Hepatocyte (in vitro differentiated cells): Measurements from ENCODE around the gene ZFP92. TPM values are rescaled to one million over a fixed set of nuclear protein-coding genes. Genes with fewer than 3 reads are reported as not detected.

Experiments used
- DNase-seq: peaks from one replicate; pipeline ENCODE4 v3.0.0-alpha.2; 2016; ENCODE audit warnings: low spot score
- H2AFZ ChIP-seq: fragments of 200-600 bp; sonication (generic); 2 replicates; pipeline ENCODE4 v1.6.0; 2016; ENCODE audit warnings: antibody characterized with exemption, mild to moderate bottlenecking
- H3K27ac ChIP-seq: fragments of 200-600 bp; sonication (generic); 2 replicates; pipeline ENCODE4 v1.5.1; 2016; ENCODE audit warnings: mild to moderate bottlenecking
- H3K27me3 ChIP-seq: fragments of 200-600 bp; sonication (generic); 2 replicates; pipeline ENCODE4 v1.6.1; 2016
- H3K36me3 ChIP-seq: fragments of 200-600 bp; sonication (generic); replicated peaks from 2 replicates; pipeline ENCODE4 v1.5.1; 2016; ENCODE audit warnings: low read depth; ENCODE audit not compliant: insufficient read depth
- H3K4me1 ChIP-seq: fragments of 200-600 bp; sonication (generic); 2 replicates; pipeline ENCODE4 v1.5.1; 2016; ENCODE audit warnings: mild to moderate bottlenecking, moderate library complexity; ENCODE audit not compliant: insufficient read depth
- H3K4me2 ChIP-seq: fragments of 200-600 bp; sonication (generic); 2 replicates; pipeline ENCODE4 v1.6.0; 2016
- H3K4me3 ChIP-seq: fragments of 200-600 bp; sonication (generic); 2 replicates; pipeline ENCODE4 v1.5.1; 2016; ENCODE audit warnings: mild to moderate bottlenecking
- H3K79me2 ChIP-seq: fragments of 200-600 bp; sonication (generic); 2 replicates; pipeline ENCODE4 v1.6.0; 2017; ENCODE audit warnings: mild to moderate bottlenecking
- H3K9me2 ChIP-seq: fragments of 200-600 bp; sonication (generic); replicated peaks from 2 replicates; pipeline ENCODE4 v1.6.0; 2017; ENCODE audit warnings: mild to moderate bottlenecking; ENCODE audit not compliant: insufficient read depth
- H3K9me3 ChIP-seq: fragments of 200-600 bp; sonication (generic); 2 replicates; pipeline ENCODE4 v1.5.1; 2016; ENCODE audit warnings: low read depth, mild to moderate bottlenecking
- H4K20me1 ChIP-seq: fragments of 200-600 bp; sonication (generic); 2 replicates; pipeline ENCODE4 v1.6.0; 2016; ENCODE audit warnings: mild to moderate bottlenecking; ENCODE audit not compliant: insufficient read depth, poor library complexity, severe bottlenecking
- CTCF ChIP-seq: fragments of 200-600 bp; sonication (generic); IDR thresholded peaks from 2 replicates; pipeline ENCODE4 v1.5.1; 2016; ENCODE audit warnings: antibody characterized with exemption, mild to moderate bottlenecking; ENCODE audit not compliant: poor library complexity
- EZH2 ChIP-seq: fragments of 200-600 bp; sonication (generic); IDR thresholded peaks from 2 replicates; pipeline ENCODE4 v1.6.1; 2016; ENCODE audit warnings: antibody characterized with exemption, mild to moderate bottlenecking, borderline replicate concordance
- EZH2phosphoT487 ChIP-seq: fragments of 200-600 bp; sonication (generic); IDR thresholded peaks from one replicate; pipeline ENCODE4 v1.6.1; 2018; ENCODE audit warnings: antibody characterized with exemption, mild to moderate bottlenecking, low read depth, moderate library complexity; ENCODE audit not compliant: unreplicated experiment, severe bottlenecking
- WGBS: methylation state at CpG from one replicate; pipeline ENCODE4 v1.1.6; 2016; ENCODE audit warnings: low lambda C conversion rate; ENCODE audit errors: missing lambda C conversion rate; 5-methylcytosine and 5-hydroxymethylcytosine counted together
- polyA plus RNA-seq: library from polyadenylated mRNA; unstranded; fragments of >200 nt; fragmentation: Nextera tagmentation; extraction: Ambion mirVana; gene quantifications from 2 replicates; pipeline ENCODE4 v1.2.1, GENCODE V29; 2016
- total RNA-seq: library from RNA; depleted of rRNA; stranded (reverse); fragments of >200 nt; gene quantifications from 2 replicates; pipeline ENCODE4 v1.2.3, GENCODE V29; 2014

The ZFP92 gene
- total and polyA plus RNA-seq, 2 experiments from 2014 or later = 0.33 to 0.90 TPM

- Histone ChIP-seq H3K79me2 (no peaks in the 10 kb centered on the region), H2AFZ (no peak overlapping the region), H3K27me3 (no peaks in the 10 kb centered on the region), H3K9me2 (no peaks in the 10 kb centered on the region), H3K27ac (no peak overlapping the region), H4K20me1 (no peaks in the 10 kb centered on the region), H3K36me3 (no peaks in the 10 kb centered on the region), H3K4me2 (no peak overlapping the region), H3K4me3 (no peak overlapping the region), H3K9me3 (no peaks in the 10 kb centered on the region), H3K4me1 (no peaks in the 10 kb centered on the region)
- TF ChIP-seq CTCF (no peak), EZH2 (no peak), EZH2phosphoT487 (no peak)
- no peak for DNase-seq
- WGBS = 81% methylated on average over 9 of the region's 9 CpGs
Observed at GRCh38 chrX:153441981-153442380, 30.7 kb downstream of the ZFP92 start.

GRCh38 chrX:153442463-153442862 lies 31.2 kb downstream of the ZFP92 start:
- H3K27ac ChIP-seq = no peak overlapping the region
- H3K9me2 ChIP-seq = no peaks in the 10 kb centered on the region
- no peaks in the 10 kb centered on the region for H3K36me3 ChIP-seq
- no peaks in the 10 kb centered on the region for H3K9me3 ChIP-seq
- 69% methylated on average over 5 of the region's 5 CpGs for WGBS
- TF ChIP-seq CTCF = no peak
- TF ChIP-seq EZH2phosphoT487 = no peak
- TF ChIP-seq EZH2 = no peak
- H3K4me3 ChIP-seq = no peak overlapping the region
- DNase-seq = no peak
- H3K27me3 ChIP-seq = no peaks in the 10 kb centered on the region
- H2AFZ ChIP-seq = no peak overlapping the region
- H3K4me1 ChIP-seq = no peaks in the 10 kb centered on the region
- no peaks in the 10 kb centered on the region for H4K20me1 ChIP-seq
- no peak overlapping the region for H3K4me2 ChIP-seq
- no peaks in the 10 kb centered on the region for H3K79me2 ChIP-seq

- H2AFZ ChIP-seq = no peak overlapping the region
- H3K36me3 ChIP-seq = no peaks in the 10 kb centered on the region
- H3K4me3 ChIP-seq = no peak overlapping the region
- TF ChIP-seq CTCF (no peak), EZH2 (no peak), EZH2phosphoT487 (no peak)
- H3K4me1 ChIP-seq = no peaks in the 10 kb centered on the region
- no peaks in the 10 kb centered on the region for H3K79me2 ChIP-seq
- DNase-seq = no peak
- H4K20me1 ChIP-seq = no peaks in the 10 kb centered on the region
- no peak overlapping the region for H3K27ac ChIP-seq
- 89% methylated on average over 25 of the region's 25 CpGs for whole genome bisulfite sequencing
- H3K4me2 ChIP-seq = no peak overlapping the region
- no peaks in the 10 kb centered on the region for H3K9me3 ChIP-seq
- H3K9me2 ChIP-seq = no peaks in the 10 kb centered on the region
- no peaks in the 10 kb centered on the region for H3K27me3 ChIP-seq
Observed at GRCh38 chrX:153443476-153444332, 32.4 kb downstream of the ZFP92 start.
